Aorta (tissue), 5 donors: ENCODE measurements around the gene SELENON. TPM values are rescaled to one million over a fixed set of nuclear protein-coding genes. Genes with fewer than 3 reads are reported as not detected.
"Not testable (repeated sequence)": the region's sequence is repeated elsewhere in the genome, so short reads cannot be mapped to it uniquely, and the experiment has no call there.

Experiments used
- ATAC-seq: fragments of 200-7000 bp; cut with Tn5 transposase; one replicate; pipeline ENCODE4 v1.9.1; 2022; ENCODE audit warnings: moderate library complexity; ENCODE audit not compliant: low FRiP score
- DNase-seq, 2 donors: peaks; one replicate each; pipeline ENCODE4 v3.0.0-alpha.2; 2020
- H3K27ac ChIP-seq, 2 donors: one replicate each; pipeline ENCODE4 v1.5.1; 2013; ENCODE audit warnings: low read length in 2 of 2, mild to moderate bottlenecking in 2 of 2, moderate library complexity in 2 of 2, control low read depth in 1 of 2, inconsistent platforms in 1 of 2, low read depth in 1 of 2
- H3K27me3 ChIP-seq, 2 donors: one replicate each; pipeline ENCODE4 v1.6.1; 2013; ENCODE audit warnings: control low read depth in 1 of 2, low read length in 1 of 2, mild to moderate bottlenecking in 1 of 2, moderate library complexity in 1 of 2; ENCODE audit not compliant: insufficient read depth in 2 of 2, control insufficient read depth in 1 of 2
- H3K36me3 ChIP-seq, 2 donors: one replicate each; pipeline ENCODE4 v1.6.1; 2013; ENCODE audit warnings: control low read depth in 1 of 2, low read length in 1 of 2, mild to moderate bottlenecking in 1 of 2; ENCODE audit not compliant: insufficient read depth in 2 of 2, control insufficient read depth in 1 of 2
- H3K4me1 ChIP-seq, 2 donors: one replicate each; pipeline ENCODE4 v1.6.1; 2013; ENCODE audit warnings: low read length in 2 of 2, control low read depth in 1 of 2, mild to moderate bottlenecking in 1 of 2, moderate library complexity in 1 of 2; ENCODE audit not compliant: insufficient read depth in 2 of 2, control insufficient read depth in 1 of 2
- H3K4me3 ChIP-seq, 2 donors: one replicate each; pipeline ENCODE4 v1.5.1; 2013; ENCODE audit warnings: low read length in 2 of 2, control low read depth in 1 of 2, mild to moderate bottlenecking in 1 of 2
- H3K9me3 ChIP-seq: one replicate; pipeline ENCODE4 v1.6.1; 2013; ENCODE audit warnings: mild to moderate bottlenecking, low read length; ENCODE audit not compliant: control insufficient read depth
- WGBS, 2 donors: extraction: QIAGEN DNeasy Blood & Tissue Kit; methylation state at CpG; one replicate each; pipeline ENCODE4 v1.1.7; 2013; 5-methylcytosine and 5-hydroxymethylcytosine counted together
- intact Hi-C, 2 donors: fragments of 100-400 bp; cut with DNase I; formaldehyde crosslinking; loops; one replicate each; pipeline versions ENCODE4 v1.14.2 to v1.15.0; 2022
- polyA plus RNA-seq, 2 donors: library from polyadenylated mRNA; stranded (reverse); fragments of 200-250 nt; gene quantifications; one replicate each; pipeline ENCODE4 v1.2.3, GENCODE V29; 2013
- total RNA-seq, 2 donors: library from RNA; stranded (reverse); fragmentation: NEBNext Ultra II Directional; extraction: Animal tissue kit (Norgen Biotek cat#: 25700); gene quantifications; one replicate each; pipeline ENCODE4 v1.2.1, GENCODE V29; 2021
- donor health status: healthy with polysubstance abuse.
- donor health status: Bipolar disorder and iron deficiency.
- donor health status: DM: no; HTN: no; CAD: no.
- donor health status: DM: no; HTN: no; CAD: no.
- donor health status: DM: yes; HTN: yes; CAD: no.

SELENON gene
- total and polyA plus RNA-seq, 4 donors, result 13.1 to 79.4 (median 52.4) TPM

- Histone ChIP-seq H3K4me3 (no peak overlapping the region), H3K4me1 (no peaks in the 10 kb centered on the region), H3K27me3 (no peaks in the 10 kb centered on the region), H3K9me3 (no peaks in the 10 kb centered on the region), H3K27ac (no peak overlapping the region), H3K36me3 (peaks cover 4 to 6% of the 10 kb centered on the region in 2 donors)
- intact Hi-C loops, result no loop called here
- 84 to 94% methylated on average over 1 of the region's 1 CpG for WGBS, 2 donors
- ATAC-seq (no peak), DNase-seq (no peak)
These were observed 37.4 kb downstream of the SELENON start for GRCh38 chr1:25837262-25837875.

- DNase-seq, intact Hi-C loops, H3K27ac ChIP-seq, ATAC-seq, H3K36me3 ChIP-seq, H3K4me3 ChIP-seq, H3K4me1 ChIP-seq, H3K27me3 ChIP-seq, H3K9me3 ChIP-seq: not testable (repeated sequence)
- 97% methylated on average over 4 of the region's 4 CpGs for WGBS, 2 donors
These were observed 39.8 kb downstream of the SELENON start for GRCh38 chr1:25839808-25840207.

- H3K4me1 ChIP-seq, result no peaks in the 10 kb centered on the region
- H3K27me3 ChIP-seq, result no peaks in the 10 kb centered on the region
- WGBS, 2 donors, result 88 to 92% methylated on average over 3 of the region's 3 CpGs
- H3K36me3 ChIP-seq, result no peaks in the 10 kb centered on the region
- intact Hi-C loops, result no loop called here
- no peak overlapping the region for H3K4me3 ChIP-seq
- DNase-seq (no peak), ATAC-seq (no peak)
- H3K27ac ChIP-seq, result no peak overlapping the region
- no peaks in the 10 kb centered on the region for H3K9me3 ChIP-seq
These were observed 43.5 kb downstream of the SELENON start for GRCh38 chr1:25843483-25843882.

DNA sequence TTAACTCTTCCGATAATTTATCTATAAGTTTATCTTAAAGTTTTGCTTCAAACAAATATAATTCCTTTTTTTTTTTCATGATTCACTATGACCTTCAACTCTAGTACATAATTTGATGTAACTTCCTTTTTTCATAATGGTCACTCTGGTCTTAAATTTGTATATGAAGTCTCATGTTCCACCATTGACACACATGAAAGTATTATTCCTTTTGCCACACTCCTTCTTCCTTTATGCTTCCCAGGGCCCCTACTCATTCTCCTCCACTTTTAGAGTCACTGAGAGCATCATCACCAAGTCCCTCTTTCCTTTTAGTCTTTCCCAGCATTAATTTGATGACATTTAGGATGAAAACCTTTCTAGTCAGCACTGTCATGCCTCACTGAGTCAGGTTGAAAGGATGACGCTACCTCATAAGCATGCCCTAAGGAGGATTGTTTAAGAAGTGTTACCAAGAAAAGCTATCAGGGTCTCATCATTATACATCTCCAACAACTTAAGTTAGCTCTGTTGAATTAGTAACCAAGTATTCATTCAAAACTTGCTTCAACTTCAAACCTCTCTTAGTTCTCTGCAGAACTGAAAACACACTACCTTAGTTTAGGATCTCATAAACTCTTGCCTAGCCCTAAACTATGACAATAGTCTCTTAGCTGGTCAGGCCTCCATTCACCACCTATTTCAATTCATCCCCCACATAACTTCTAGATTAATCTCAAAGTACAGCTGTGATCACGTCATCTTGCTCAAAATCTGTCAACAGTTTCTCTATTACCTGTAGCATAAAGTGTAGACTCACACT lies 44.7 kb downstream of the SELENON start:
- ATAC-seq (no peak), DNase-seq (no peak)
- WGBS, 2 donors, result 92 to 94% methylated on average over 3 of the region's 3 CpGs
- no peaks in the 10 kb centered on the region for H3K4me1 ChIP-seq
- H3K36me3 ChIP-seq, result no peaks in the 10 kb centered on the region
- no peaks in the 10 kb centered on the region for H3K27me3 ChIP-seq
- H3K27ac ChIP-seq, result no peak overlapping the region
- no peaks in the 10 kb centered on the region for H3K9me3 ChIP-seq
- no peak overlapping the region for H3K4me3 ChIP-seq
- intact Hi-C loops, result no loop called here

GRCh38 chr1:25845664-25846063 lies 45.7 kb downstream of the SELENON start:
- no peak overlapping the region for H3K4me3 ChIP-seq
- H3K9me3 ChIP-seq, result no peaks in the 10 kb centered on the region
- intact Hi-C loops, result no loop called here
- no peaks in the 10 kb centered on the region for H3K36me3 ChIP-seq
- no peaks in the 10 kb centered on the region for H3K4me1 ChIP-seq
- ATAC-seq, result no peak
- 79 to 87% methylated on average over 5 of the region's 5 CpGs for WGBS, 2 donors
- H3K27me3 ChIP-seq, result no peaks in the 10 kb centered on the region
- no peak for DNase-seq
- no peak overlapping the region for H3K27ac ChIP-seq

GRCh38 chr1:25847929-25848328 lies 47.9 kb downstream of the SELENON start:
- Histone ChIP-seq H3K36me3 (no peaks in the 10 kb centered on the region), H3K9me3 (no peaks in the 10 kb centered on the region), H3K4me3 (no peak overlapping the region), H3K27ac (no peak overlapping the region), H3K27me3 (no peaks in the 10 kb centered on the region), H3K4me1 (no peaks in the 10 kb centered on the region)
- ATAC-seq, result no peak
- 76 to 77% methylated on average over 4 of the region's 4 CpGs for WGBS, 2 donors
- intact Hi-C loops, result no loop called here
- DNase-seq, result no peak

DNA sequence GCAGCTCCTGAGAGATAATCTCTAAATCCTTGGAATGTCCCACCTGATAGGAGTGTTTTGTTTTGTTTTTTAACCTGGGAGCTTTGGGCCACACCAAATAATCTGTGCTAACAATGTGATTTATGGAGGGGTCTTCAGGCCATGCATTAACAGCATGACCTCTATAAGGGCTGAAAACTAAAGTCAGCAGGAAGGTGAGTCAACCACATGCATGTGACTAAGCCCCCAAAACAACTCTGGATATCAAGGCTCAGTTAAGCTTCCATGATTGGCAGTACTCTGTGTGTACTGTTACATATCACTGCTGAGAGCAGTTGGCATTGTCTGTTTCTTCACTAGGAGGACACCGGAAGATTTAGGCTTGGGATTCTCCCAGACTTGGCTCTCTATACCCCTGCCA lies 48.5 kb downstream of the SELENON start:
- no peak overlapping the region for H3K27ac ChIP-seq
- ATAC-seq, result no peak
- no peak for DNase-seq
- H3K27me3 ChIP-seq, result no peaks in the 10 kb centered on the region
- no peaks in the 10 kb centered on the region for H3K9me3 ChIP-seq
- H3K4me3 ChIP-seq, result no peak overlapping the region
- intact Hi-C loops, result no loop called here
- WGBS, 2 donors, result 84 to 100% methylated on average over 1 of the region's 1 CpG
- no peaks in the 10 kb centered on the region for H3K36me3 ChIP-seq
- no peaks in the 10 kb centered on the region for H3K4me1 ChIP-seq

GRCh38 chr1:25854554-25854953 lies 54.6 kb downstream of the SELENON start:
- H3K4me3 ChIP-seq, result no peak overlapping the region
- no peaks in the 10 kb centered on the region for H3K9me3 ChIP-seq
- no peaks in the 10 kb centered on the region for H3K4me1 ChIP-seq
- DNase-seq (no peak), ATAC-seq (no peak)
- H3K27me3 ChIP-seq, result no peaks in the 10 kb centered on the region
- H3K36me3 ChIP-seq, result no peaks in the 10 kb centered on the region
- H3K27ac ChIP-seq, result no peak overlapping the region
- intact Hi-C loops, result no loop called here
- WGBS, 2 donors, result 98 to 99% methylated on average over 2 of the region's 2 CpGs

GRCh38 chr1:25856856-25857255 lies 56.9 kb downstream of the SELENON start:
- no peak overlapping the region for H3K4me3 ChIP-seq
- WGBS, 2 donors, result 93 to 94% methylated on average over 11 of the region's 11 CpGs
- no peaks in the 10 kb centered on the region for H3K36me3 ChIP-seq
- H3K27me3 ChIP-seq, result no peaks in the 10 kb centered on the region
- H3K4me1 ChIP-seq, result no peaks in the 10 kb centered on the region
- DNase-seq (no peak), ATAC-seq (no peak)
- H3K9me3 ChIP-seq, result no peaks in the 10 kb centered on the region
- intact Hi-C loops, result no loop called here
- H3K27ac ChIP-seq, result no peak overlapping the region
